Putamen (tissue), 1 donor: ENCODE measurements around the gene AOX1.
"Not testable (repeated sequence)": the region's sequence is repeated elsewhere in the genome, so short reads cannot be mapped to it uniquely, and the experiment has no call there.

Experiments used
- DNase-seq: peaks from one replicate; pipeline ENCODE4 v3.0.0-alpha.2; 2016; ENCODE audit warnings: low spot score

AOX1 gene

DNA sequence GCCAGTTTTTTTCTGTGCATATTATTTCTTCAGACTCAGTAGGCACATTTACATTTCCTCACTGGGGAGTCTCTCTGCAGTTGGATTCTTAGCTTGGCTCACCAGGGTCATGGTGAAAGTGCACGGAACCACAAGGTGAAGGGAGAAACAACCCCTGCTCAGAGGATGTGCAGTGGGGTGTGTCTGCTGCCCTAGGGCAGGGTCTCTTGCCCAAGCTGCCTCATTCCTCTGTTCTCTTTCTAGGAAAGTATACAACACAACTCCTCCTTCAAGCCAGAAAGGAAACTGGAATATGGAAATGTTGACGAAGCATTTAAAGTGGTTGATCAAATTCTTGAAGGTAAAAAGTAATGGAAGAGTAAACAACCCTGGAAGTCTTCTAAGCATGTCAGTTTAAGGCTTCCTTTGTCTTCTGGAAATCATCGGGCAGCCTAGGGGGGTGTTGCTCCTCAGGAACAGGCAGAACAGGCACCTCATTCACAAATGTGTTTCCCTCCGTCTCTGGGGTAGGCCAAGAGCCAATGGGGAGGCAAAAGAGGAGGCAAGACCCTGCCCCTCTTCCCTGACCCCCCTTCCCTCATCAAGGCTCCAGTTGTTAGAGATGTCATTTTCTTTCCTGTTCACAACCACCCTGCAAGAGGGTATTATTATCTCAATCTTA, 41.4 kb downstream of the AOX1 start:
- DNase-seq: no peak

DNA sequence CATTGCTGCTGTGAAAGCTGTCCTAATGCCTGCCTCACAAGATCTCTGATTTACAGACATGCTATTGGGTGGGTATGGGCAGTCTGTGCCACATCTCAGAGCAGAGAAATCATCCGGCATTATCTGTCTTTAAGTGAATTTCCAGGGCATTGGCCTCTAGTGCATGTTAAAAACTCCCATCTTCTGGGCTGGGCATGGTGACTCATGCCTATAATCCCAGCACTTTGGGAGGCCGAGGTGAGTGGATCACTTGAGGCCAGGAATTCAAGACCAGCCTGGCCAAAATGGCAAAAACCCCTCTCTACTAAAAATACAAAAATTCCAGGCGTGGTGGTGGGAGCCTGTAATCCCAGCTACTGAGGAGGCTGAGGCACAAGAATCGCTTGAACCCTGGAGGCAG, 42.6 kb downstream of the AOX1 start:
- not testable (repeated sequence) for DNase-seq

DNA sequence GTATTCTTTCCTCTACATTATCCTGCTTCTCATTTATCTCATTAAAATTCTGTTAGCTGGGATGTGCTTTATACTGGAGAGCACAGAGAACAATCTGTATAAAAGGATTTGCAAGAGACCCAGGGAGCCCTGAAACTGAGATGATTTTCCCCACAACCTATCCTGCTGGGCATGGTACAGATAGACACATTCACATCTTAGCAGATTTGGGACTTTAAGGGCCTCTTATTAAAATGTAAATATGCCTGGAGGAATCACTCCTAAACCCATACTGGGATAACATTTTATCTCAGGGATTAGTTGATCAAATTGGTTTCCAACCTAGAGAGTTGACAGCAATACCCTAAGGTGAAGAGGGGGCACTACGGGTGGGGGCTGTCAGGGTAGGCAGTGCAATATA, 45.5 kb downstream of the AOX1 start:
- no peak for DNase-seq

DNA sequence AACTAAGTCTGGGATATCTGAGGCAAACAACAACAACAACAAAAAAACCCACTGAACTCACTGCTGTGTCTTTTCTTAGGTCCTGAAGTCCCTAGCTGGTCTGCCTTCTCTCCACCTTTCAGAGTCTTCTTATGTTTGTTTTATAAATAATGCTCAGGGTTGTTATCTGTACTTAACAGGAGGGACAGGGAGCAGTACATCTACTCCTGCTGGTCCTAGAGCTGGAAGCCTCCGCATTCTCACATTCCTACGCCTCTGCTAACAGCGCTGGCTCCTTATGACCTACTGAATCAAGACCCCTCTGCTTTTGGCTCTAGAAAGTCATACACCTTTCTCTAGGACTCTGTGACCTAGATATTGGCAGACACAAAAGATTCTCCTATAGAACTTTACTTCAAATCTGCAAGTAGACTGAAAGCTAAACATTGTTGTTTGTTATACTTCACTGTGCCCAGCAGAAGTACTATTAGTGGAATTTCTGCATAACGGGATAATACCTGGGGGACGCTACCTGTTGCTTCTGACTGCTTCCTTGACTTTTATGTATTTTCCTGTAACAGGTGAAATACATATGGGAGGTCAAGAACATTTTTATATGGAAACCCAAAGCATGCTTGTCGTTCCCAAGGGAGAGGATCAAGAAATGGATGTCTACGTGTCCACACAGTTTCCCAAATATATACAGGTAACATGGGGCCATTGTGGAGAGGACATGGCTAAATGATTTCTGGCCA, 48.6 kb downstream of the AOX1 start:
- DNase-seq: no peak

DNA sequence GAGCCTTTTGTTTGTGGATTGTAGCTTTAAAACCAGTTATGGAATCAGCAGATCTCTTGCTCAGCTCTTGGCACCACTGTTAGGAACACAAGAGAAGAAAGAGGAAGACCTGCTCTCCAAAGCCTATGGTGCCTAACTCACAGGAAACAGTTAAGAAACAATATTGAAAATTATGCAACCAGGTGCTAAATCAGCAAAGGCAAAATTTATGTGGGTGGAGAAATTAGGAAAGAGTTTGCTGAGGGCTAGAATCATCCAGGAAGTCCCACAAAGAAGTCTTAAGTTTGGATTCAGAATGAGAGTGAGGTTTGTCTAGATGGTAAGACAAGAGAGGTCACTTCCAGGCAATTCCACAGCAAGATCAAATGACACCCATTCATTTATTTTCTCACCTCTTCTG, 49.4 kb downstream of the AOX1 start:
- DNase-seq: no peak

DNA sequence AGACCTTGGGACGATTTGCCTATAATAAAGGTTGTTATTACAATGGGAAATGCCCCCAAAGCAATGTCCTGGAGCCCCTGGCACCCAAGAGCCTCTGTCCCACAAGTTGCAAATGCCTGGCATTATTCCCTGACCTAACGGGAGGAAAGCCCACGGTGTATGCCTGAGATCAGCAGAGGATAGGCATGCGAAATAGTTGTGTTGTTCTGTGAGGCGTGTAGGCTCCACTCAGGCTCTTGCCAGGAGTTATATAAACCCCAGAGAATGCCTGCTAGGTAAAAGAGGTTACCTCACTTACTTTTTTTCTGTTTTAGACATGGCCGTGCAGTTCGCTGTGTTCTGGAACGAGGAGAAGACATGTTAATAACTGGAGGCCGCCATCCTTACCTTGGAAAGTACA, 52.1 kb downstream of the AOX1 start:
- DNase-seq: no peak

DNA sequence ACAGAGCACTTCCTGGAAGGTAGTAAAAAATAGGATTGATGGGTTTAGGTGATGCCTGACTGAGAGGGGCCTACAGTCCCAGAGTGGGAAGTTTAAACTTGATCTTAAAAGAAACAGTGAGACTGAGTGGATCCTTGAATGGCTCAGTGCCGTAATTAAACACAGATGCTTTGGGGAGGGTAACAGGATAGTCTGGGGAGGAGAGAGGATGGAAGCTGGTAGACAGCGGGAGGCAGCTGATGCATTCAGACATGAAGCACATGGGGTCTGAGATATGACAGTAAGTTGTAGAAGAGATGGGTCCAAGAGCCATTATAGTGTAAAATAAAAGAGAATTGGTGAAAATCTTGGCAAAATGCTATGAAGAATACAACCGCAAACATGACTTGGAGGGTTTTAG, 54.4 kb downstream of the AOX1 start:
- no peak for DNase-seq

DNA sequence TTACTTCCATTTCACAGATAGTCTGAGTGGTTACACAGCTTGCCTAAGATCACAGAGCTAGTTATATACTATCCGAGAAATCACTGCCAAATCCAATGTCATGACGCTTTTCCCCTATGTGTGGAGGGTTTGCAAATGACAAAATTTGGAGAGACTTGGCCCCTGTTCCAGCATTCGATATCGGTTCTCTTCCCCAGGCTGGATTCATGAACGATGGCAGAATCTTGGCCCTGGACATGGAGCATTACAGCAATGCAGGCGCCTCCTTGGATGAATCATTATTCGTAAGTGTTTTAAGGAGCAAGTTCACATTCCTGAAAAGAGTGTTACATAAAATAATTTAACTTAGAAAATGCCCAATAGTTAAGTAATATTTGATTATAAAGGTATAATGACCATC, 55.1 kb downstream of the AOX1 start:
- no peak for DNase-seq

DNA sequence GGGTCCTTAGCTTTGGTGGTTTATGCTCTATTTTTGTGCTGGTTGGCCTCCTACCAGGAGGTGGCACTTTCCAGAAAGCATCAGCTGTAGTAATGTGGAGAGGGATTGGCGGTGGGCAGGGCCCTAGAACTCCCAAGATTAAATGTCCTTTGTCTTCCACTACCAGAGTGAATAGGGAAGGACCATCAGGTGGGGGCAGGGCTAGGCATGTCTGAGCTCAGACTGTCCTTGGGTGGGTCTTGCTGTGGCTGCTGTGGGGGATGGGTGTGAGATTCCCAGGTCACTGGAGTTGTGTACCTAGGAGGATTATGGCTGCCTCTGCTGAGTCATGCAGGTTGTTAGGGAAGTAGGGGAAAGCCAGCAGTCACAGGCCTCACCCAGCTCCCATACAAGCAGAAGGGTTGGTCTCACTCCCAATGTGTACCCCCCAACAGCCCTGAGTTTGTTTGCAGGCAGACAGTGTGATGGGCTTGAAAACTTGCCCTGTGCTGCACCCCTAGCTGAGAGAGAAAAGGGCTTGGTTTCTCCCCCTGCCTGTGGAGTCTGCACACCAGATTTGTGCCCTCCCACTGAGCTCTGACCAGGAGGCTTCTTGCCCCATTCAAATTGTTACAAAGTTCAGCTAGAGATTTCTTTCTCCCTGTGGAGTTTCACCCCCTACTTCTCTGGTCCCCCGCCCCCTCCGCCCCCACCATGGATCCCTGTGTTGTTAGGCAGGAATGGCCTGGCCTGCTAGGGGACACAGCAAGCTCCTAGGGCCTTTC, 62.9 kb downstream of the AOX1 start:
- not testable (repeated sequence) for DNase-seq

DNA sequence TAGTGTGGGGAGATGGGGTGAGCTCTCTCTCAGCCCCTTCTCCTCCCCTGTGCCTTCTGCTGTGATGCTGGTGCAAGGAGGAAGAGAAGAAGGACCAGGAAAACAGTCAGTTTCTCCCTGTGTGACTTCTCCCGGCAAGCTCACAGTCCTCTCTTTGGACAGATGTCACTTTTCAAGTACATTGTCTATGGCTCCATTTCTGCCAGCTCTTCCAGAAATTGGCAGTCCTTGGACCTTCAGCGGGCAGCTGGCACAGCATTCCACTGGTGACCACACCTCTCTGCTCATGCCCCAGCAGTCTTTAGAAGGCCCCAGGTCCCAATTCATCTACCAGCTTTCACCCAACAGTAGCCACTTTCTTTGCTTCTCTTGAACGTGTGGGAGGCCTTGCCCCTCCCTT, 63.9 kb downstream of the AOX1 start:
- DNase-seq: no peak

DNA sequence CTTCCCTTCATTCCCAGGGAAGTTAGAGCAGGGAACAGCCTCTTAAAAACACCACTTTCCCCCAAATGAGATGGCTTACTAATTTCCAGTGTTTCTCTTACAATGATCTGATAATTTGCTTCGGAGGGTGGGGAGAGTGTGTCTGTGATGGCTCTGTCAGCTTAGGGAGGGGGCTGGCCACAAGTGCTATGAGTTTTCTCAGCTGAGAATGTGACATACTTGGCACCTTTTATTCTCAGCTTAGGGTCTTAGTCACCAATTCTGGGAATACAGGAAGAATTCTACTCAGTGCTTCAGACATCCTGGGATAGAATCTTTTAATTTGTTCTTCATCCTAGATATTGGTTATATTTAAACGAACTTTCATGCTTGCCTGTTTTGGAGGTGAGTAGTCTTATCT, 64.4 kb downstream of the AOX1 start:
- no peak for DNase-seq

DNA sequence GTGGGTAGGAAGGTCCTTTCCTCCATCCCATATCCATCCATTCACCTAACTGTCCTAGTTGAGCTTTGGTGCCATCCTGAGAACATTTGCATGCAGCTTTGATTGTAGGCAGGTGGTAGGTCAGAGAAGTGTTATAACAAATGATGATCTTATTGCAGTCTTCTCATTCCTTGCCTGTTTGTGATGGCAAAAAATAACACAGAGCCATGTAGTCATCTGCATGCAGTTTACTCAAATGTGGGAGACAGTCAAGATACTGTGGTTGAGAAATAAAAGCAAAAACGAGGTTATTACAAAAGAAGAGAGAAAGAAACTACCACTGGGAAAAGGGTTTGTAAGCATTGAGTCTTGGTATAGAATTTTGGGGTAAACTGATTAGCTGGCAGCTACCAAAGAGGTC, 66.3 kb downstream of the AOX1 start:
- no peak for DNase-seq

DNA sequence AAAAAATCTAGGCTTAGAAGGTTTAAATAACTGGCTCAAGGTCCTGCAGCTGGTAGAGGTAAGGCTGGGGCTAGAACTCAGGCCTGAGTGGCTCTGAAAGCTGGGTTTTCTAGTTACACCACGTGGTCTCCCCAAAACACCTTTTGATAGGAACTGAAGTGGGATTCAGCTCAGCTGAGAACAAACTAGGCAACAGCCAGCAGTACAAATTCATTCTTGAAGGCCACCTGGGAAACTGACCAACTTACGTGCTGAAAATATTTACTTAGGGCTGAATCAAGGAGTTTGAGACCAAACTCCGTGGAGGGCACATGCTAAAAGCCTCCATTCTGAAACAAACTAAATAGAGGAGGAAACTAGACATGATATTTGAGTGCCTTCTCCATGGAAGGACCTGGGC, 67.2 kb downstream of the AOX1 start:
- no peak for DNase-seq

DNA sequence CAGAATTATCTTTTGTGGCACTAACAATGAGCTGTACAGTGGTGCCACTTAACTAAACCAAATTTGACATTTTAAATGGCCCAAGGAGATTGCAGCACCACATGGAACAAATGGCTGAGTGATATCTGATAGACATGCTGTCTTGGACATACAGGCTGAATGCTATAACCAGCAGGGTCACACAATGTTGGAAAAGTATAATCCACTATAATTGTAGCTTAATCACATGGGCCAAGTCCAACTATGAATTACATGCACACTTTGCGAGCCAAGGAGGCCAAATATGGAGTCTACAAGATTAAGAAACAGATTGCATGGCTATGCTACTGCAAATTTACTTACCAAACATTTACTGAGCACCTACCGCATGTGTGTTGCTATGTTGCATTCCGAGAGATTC, 69.0 kb downstream of the AOX1 start:
- no peak for DNase-seq

DNA sequence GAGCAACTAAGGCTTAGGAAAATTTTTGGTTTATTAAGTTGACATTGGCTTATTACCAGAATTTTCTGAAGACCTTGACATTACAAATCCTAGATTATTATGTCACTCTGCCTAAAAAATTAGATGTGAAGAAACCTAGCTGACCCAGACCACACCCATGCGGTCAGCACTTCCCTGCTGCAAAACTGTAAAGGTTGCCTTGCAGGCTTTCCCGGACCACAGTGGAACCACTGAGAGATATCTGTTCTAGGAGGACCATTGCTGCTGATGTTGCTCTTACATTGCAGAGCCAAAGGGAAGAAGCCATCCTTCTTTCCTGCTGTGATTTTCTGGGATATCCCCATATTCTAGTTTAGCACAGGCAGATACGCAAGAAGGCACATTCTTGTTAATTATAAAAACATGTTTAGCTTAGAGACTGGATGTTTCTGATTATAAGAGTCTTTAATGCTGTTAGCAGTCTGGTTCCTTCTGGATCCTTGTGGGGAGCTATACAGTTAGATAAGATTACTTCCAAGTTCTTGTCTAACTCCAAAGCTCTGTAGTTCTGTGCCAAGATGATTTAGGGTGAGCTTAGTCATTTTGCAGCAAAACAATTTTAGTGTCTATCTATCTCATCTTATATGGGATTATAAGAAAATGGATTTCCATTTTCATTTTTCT, 70.2 kb downstream of the AOX1 start:
- DNase-seq: no peak

DNA sequence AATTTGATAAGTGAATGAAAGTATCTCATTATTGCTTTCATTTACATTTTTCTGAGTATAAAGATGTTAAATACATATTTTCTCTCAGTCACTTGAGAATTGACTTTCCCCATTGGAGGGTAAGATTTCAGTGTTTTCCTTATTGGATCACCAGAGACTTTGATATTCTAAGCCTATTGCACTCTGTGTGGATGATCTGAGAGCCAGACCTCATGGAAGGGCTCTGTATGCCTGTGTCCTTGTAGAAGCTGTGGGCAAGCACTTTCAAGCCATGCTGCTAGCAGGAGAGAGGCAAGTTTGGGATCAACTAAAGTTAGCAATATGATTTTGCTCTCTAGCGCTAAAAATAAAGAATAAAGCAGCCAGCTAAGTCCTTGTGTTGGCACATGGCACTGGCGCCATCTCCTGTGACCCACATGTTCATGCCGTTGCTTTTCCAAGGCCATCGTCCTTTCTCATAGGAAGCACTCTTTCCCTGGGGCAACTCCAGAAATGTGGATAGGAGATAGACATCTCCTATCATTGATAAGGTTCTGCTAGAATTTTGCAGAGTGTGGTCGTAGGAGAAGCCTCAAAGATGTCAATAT, 72.6 kb downstream of the AOX1 start:
- DNase-seq: no peak

DNA sequence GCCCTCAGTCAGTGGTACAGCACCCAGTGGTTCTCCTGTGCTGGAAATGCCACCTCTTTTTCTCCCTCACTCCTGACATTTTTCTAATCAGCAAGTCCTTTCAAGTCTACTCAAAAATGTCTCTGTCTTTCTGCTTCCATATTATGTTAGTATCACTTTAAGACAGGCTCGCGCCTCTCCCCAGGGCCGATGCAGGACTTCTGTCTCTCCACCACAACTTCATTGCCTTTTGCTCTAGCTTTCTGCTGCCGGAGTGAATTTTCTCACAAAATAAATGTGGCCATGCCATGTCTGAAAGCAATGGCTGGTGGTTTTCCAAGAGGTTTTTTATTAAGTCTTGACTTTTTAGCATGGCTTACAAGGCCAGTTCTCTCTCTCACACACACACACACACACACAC, 73.6 kb downstream of the AOX1 start:
- DNase-seq: no peak

DNA sequence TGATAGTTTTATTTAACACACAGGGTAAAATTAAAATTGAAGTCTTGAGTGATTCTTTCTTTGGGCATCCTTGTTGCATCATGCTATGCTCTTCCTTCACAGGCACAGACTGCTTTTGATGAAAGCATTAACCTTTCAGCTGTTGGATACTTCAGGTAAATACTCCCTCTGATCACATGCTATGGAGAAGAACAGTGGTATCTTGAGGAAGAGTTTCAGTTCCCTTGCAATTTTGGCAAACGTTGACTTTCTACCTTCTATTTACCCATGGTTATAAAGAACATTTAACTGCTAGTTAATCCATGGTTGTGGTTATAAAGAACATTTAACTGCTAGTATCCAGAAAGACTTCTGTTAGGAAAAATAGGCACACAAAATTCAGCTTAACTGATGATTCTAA, 75.7 kb downstream of the AOX1 start:
- no peak for DNase-seq

DNA sequence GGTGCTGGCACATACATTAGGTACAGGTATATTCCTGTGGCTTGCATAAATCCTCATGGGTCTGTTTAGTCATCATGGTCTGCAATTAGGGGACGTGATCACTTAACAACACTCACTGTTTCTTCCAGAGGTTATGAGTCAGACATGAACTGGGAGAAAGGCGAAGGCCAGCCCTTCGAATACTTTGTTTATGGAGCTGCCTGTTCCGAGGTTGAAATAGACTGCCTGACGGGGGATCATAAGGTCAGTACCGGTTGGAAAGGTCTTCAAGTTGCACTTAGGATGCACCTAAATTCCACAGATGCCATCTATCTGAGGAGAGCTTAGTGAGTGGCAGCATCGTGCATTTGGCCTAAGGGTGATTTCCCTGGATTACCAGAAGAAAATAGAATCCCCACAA, 76.9 kb downstream of the AOX1 start:
- no peak for DNase-seq

DNA sequence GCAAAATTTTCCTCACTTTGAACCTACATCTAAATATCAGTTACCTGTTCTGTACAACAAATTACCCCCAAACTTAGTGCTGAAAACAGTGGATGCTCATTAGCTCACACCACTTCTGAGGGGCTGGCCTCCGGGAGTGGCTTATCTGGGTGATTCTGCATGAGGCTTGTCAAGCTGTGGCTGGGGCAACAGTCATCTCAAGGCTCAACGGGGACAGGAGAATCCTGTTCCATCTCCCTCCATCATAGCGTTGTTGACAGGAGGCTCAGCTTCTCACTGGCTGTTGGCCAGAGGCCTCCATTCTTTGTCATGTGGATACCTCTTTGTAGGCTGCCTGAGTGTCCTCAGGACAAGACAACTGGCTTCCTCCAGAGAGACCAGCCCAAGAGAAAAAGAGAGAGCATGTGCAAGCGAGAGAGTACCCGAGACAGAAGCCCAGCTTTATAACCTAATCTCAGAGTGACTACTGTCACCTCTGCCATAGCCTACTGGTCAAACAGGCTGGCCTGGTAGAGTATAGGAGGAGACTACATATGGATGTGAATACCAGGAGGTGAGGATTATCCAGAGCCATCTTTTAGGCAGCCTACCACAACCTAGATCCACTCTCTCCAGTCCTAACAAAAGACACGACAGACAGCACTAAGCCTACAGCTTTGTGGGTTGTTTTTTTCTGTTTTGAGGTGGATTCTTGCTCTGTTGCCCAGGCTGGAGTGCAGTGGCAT, 79.1 kb downstream of the AOX1 start:
- no peak for DNase-seq

DNA sequence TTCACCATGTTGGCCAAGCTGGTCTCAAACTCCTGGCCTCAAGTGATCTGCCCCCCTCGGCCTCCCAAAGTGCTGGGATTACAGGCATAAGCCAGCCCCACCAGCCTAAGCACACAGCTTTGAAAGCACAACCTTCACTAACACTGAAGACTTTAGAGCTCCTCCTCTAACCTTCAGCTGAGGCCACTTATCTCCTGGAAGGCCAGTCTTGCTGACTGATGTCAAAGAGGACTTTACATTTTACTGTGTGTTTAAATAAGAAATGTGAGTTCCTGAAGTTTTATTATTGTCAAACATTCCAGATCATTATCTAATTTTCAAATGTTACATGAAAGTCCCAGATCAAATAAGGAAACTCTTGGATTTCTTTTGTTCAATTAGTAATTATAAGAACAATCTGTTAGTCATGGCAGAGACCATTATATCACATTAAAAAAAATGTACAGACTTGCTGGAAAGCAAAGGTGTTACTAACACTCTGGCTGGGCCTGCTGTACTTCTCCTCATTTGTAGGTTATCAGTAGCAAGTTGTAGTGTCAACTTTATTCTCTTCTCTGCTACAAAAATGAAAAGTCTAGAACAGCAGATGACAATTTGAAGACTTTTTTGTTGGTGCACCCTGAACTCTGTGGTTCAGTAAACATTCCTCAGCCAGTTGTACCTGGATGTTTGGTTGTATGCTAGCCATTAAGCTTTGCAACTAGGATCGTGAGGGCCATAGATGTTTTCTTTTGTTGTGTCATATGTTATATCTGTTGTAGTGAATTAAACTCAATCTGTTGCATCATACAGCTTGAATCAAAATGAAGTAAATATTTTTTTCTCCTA, 80.0 kb downstream of the AOX1 start:
- no peak for DNase-seq
